ENCODE results near the gene PDGFA. TPM values are rescaled to one million over a fixed set of nuclear protein-coding genes. Genes with fewer than 3 reads are reported as not detected.

The PDGFA gene
- total RNA-seq, 4 donors from 2014 or later = 60.2 to 123 (median 104) TPM

GRCh38 chr7:491958-492713 lies 27.5 kb downstream of the PDGFA start:
- no peak for TF ChIP-seq EP300 (IDR thresholded peaks at IDR 0.05; ENCODE audit: low read depth)
- TF ChIP-seq POLR2A (IDR thresholded peaks at IDR 0.05) = no peak
- no peak for TF ChIP-seq POLR2AphosphoS5 (IDR thresholded peaks at IDR 0.05)
- TF ChIP-seq CTCF (IDR thresholded peaks at IDR 0.05) = no peak
- no peaks in the 10 kb centered on the region for H3K4me1 ChIP-seq
- no peak overlapping the region for H3K4me3 ChIP-seq
- no peak overlapping the region for H3K27ac ChIP-seq
- no peaks in the 10 kb centered on the region for H3K9me3 ChIP-seq
- intact Hi-C loops (cut with DNase I; ENCODE audit: low total_unique reads) (no loop called here), in situ Hi-C loops (cut with MboI; ENCODE audit: low pct_ligation_motif_present in 1 of 4, low pct_unique_long_range_greater_than_20kb in 1 of 4, low sequenced_read_pairs in 3 of 4) (no loop called here)
- H3K27me3 ChIP-seq = no peaks in the 10 kb centered on the region
- H3K36me3 ChIP-seq = no peaks in the 10 kb centered on the region
- WGBS, 2 donors (ENCODE audit: low coverage in 1 of 2) = 0 to 88% methylated on average over 1 to 14 of the region's 15 CpGs
- no peak for DNase-seq

DNA sequence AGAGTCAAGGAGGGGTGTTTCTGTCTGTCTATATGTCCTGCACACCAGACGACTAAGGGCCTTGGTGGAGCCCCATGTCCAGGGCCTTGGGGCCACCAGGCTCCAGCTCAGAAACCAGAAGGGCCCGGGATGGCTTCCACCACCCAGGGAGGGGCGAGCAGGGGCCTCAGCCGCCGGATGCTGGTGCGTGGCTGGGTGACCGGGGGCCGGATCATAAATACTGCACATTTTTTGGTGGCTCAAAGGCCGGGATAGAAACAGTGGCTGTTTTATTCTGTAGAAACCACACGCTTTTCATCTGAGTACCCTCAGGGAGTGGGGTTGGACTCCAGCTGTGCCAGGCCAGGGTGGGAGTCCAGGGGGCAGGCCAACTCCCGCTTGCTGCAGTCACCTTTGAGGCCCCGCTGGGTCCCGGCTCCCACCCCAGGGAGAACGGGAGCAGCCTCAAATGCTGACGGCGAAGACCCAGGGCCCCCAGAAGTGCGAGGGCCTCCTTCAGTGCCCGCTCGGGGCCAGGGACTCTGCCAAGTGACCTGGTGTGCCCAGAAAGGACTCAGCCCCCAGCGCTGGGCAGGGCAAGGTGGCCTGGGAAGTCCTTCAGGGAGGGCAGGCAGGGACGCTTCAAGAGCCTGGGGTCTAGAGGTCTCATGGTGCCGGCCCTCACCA lies 28.2 kb downstream of the PDGFA start:
- WGBS, 2 donors (ENCODE audit: low coverage in 1 of 2) = 90 to 100% methylated on average over 2 to 20 of the region's 22 CpGs
- intact Hi-C loops (cut with DNase I; ENCODE audit: low total_unique reads) = no loop called here
- in situ Hi-C loops (cut with MboI; ENCODE audit: low pct_ligation_motif_present in 1 of 4, low pct_unique_long_range_greater_than_20kb in 1 of 4, low sequenced_read_pairs in 3 of 4) = no loop called here

DNA sequence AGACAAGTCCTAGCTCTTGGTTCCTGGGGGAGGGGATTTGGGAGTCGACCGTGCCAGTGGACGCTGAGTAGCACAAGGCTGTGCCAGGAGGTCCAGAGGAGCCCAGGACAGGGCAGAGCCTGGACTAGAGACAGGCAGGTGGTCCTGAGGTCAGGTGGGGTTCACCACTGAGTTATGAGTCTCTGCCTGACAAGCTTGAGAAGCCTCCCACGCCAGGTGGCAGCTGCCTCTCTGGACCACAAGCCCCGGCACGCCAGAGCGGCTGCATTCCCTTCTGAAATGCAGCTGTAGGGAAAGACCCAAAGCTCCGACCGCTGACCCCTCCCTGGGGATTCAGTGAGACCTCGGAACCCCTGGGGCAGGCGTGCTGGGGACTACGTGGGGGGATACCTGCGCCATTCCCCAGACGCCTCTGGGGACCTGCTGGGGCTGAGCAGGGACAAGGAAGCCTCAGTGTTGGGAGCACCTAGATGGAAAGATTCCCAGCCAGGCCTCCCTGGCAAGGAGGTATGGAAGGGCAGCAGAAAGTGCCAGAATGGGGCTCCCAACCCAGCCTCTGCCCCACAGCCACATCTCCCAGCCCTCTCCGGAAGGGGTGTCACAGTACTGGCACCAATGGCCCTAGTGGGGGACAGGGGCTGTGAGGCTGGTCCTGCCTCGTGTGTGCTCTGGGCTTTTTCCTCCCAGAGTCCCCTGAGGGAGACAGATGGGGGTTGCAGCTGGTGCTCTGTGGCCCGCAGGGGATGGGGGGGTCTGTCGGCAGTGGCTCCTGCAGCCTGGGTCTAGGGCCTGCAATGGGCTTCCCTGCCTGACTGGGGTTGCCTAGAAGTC lies 29.0 kb downstream of the PDGFA start:
- intact Hi-C loops (cut with DNase I; ENCODE audit: low total_unique reads) = no loop called here
- Histone ChIP-seq H3K4me1 (peaks cover 0 to 1% (median 0%) of the 10 kb centered on the region in 4 donors), H3K9me3 (no peaks in the 10 kb centered on the region), H3K27me3 (no peaks in the 10 kb centered on the region), H3K27ac (no peak overlapping the region), H3K4me3 (no peak overlapping the region), H3K36me3 (no peaks in the 10 kb centered on the region)
- TF ChIP-seq POLR2AphosphoS5 (IDR thresholded peaks at IDR 0.05) (no peak), EP300 (IDR thresholded peaks at IDR 0.05; ENCODE audit: low read depth) (no peak), POLR2A (IDR thresholded peaks at IDR 0.05) (no peak), CTCF (IDR thresholded peaks at IDR 0.05) (no peak)
- in situ Hi-C loops (cut with MboI; ENCODE audit: low pct_ligation_motif_present in 1 of 4, low pct_unique_long_range_greater_than_20kb in 1 of 4, low sequenced_read_pairs in 3 of 4) = no loop called here
- DNase-seq = no peak
- 83% methylated on average over 18 of the region's 18 CpGs; no CpG with 5 or more reads in 1 of the 2 donors for WGBS, 2 donors (ENCODE audit: low coverage in 1 of 2)

More for the DNA sequence above, 28.2 kb downstream of the PDGFA start:
- no peak for TF ChIP-seq CTCF (IDR thresholded peaks at IDR 0.05)
- TF ChIP-seq EP300 (IDR thresholded peaks at IDR 0.05; ENCODE audit: low read depth) = no peak
- no peak for TF ChIP-seq POLR2AphosphoS5 (IDR thresholded peaks at IDR 0.05)
- no peak for TF ChIP-seq POLR2A (IDR thresholded peaks at IDR 0.05)
- H3K9me3 ChIP-seq = no peaks in the 10 kb centered on the region
- no peaks in the 10 kb centered on the region for H3K4me1 ChIP-seq
- H3K27me3 ChIP-seq = no peaks in the 10 kb centered on the region
- H3K27ac ChIP-seq = no peak overlapping the region
- no peak for DNase-seq
- H3K4me3 ChIP-seq = no peak overlapping the region
- H3K36me3 ChIP-seq = no peaks in the 10 kb centered on the region

DNA sequence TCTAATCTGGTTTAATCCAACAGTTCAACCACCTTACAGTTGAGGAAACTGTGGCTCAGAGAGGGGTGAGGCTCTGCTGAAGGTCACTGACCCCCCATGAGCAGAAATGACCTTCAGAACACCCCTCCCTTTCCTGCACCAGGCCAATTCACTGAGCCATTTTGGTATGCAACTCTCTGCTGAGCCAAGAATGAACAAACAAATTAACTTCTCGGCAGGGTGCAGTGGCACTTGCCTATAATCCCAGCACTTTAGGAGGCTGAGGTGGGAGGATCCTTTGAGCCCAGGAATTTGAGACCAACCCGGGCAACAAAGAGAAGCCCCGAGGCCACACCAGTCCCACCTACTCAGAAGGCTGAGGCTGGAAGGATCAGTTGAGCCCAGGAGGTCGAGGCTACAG lies 29.8 kb downstream of the PDGFA start:
- in situ Hi-C loops (cut with MboI; ENCODE audit: low pct_ligation_motif_present in 1 of 4, low pct_unique_long_range_greater_than_20kb in 1 of 4, low sequenced_read_pairs in 3 of 4) (no loop called here), intact Hi-C loops (cut with DNase I; ENCODE audit: low total_unique reads) (no loop called here)
- no peak for DNase-seq
- Histone ChIP-seq H3K4me3 (no peak overlapping the region), H3K27ac (no peak overlapping the region), H3K4me1 (peaks cover 0 to 6% (median 0%) of the 10 kb centered on the region in 4 donors), H3K36me3 (no peaks in the 10 kb centered on the region), H3K27me3 (peaks cover 5% of the 10 kb centered on the region), H3K9me3 (no peaks in the 10 kb centered on the region)
- 63% methylated on average over 4 of the region's 4 CpGs; no CpG with 5 or more reads in 1 of the 2 donors for WGBS, 2 donors (ENCODE audit: low coverage in 1 of 2)
- TF ChIP-seq EP300 (IDR thresholded peaks at IDR 0.05; ENCODE audit: low read depth) (no peak), POLR2A (IDR thresholded peaks at IDR 0.05) (no peak)
